NB4 (cell line): ENCODE measurements around the gene SCARB2.

Experiments
- MYC ChIP-seq: IDR thresholded peaks from 2 replicates; pipeline ENCODE4 v1.6.1; 2011; ENCODE audit warnings: low read depth, low read length
- POLR2A ChIP-seq: IDR thresholded peaks from 2 replicates; pipeline ENCODE4 v1.6.1; 2011; ENCODE audit warnings: mild to moderate bottlenecking; ENCODE audit not compliant: insufficient read length; ENCODE audit errors: extremely low read depth
- TF ChIP-seq, protein P1 (sequence below): IDR thresholded peaks from one replicate; pipeline ENCODE4 v1.5.1; 2012; ENCODE audit warnings: low read depth, low read length

DNA sequence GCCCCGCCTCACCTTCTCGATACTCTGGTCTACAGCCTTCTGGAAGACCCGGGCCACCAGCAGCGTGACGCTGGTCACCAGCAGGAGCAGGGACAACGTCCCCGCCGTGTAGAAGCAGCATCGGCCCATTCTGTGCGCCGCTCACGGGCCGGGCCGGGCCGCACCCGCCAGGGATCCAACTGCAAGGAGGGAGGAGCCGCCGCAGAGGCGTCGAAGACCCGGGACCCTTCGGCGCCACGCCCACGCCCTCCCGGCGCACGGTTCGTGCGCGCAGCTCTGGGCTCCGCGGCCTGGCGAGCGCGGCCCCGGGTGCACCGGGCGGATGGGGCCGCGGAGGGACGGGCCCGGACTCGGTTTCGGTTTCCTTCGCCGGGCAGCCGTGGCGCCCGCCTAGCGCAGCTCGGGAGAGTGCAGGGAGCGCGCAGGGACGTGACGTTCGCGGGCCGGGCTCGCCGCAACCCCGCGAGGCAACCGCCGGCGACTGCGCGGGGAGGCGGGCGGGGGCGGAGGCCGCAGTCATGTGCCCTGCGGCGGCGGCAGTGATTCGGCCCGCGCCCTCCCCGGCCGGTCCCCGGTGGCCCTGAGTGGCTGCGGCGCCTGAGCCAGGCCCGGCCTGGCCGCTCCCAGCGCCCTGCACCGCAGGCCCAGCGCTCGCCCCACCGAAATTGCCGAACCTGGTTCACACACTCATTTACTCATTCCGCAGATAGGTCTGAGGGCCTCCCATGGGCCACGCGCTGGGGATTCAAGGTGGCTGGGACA is at the start of gene SCARB2:
- peak; percentile 41 for TF ChIP-seq POLR2A
- TF ChIP-seq, protein P1, sequence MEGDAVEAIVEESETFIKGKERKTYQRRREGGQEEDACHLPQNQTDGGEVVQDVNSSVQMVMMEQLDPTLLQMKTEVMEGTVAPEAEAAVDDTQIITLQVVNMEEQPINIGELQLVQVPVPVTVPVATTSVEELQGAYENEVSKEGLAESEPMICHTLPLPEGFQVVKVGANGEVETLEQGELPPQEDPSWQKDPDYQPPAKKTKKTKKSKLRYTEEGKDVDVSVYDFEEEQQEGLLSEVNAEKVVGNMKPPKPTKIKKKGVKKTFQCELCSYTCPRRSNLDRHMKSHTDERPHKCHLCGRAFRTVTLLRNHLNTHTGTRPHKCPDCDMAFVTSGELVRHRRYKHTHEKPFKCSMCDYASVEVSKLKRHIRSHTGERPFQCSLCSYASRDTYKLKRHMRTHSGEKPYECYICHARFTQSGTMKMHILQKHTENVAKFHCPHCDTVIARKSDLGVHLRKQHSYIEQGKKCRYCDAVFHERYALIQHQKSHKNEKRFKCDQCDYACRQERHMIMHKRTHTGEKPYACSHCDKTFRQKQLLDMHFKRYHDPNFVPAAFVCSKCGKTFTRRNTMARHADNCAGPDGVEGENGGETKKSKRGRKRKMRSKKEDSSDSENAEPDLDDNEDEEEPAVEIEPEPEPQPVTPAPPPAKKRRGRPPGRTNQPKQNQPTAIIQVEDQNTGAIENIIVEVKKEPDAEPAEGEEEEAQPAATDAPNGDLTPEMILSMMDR, result no peak
- TF ChIP-seq MYC, result no peak
